Neural progenitor cell (in vitro differentiated cells): ENCODE results near the gene MCM5. TPM values are rescaled to one million over a fixed set of nuclear protein-coding genes. Genes with fewer than 3 reads are reported as not detected.

ENCODE experiments used
- DNase-seq: peaks from one replicate; pipeline ENCODE4 v3.0.0-alpha.2; 2016; ENCODE audit warnings: low spot score
- H2AFZ ChIP-seq: fragments of 200-600 bp; sonication (generic); replicated peaks from 2 replicates; pipeline ENCODE4 v1.6.1; 2016; ENCODE audit warnings: antibody characterized with exemption
- H3F3A ChIP-seq: fragments of 200-600 bp; sonication (generic); 2 replicates; pipeline ENCODE4 v1.6.1; 2016; ENCODE audit warnings: antibody characterized with exemption, low read depth
- H3K27ac ChIP-seq: fragments of 200-600 bp; sonication (generic); 2 replicates; pipeline ENCODE4 v1.5.1; 2016; ENCODE audit warnings: mild to moderate bottlenecking
- H3K27me3 ChIP-seq: fragments of 200-600 bp; sonication (generic); 2 replicates; pipeline ENCODE4 v1.6.1; 2016; ENCODE audit warnings: mild to moderate bottlenecking, moderate library complexity
- H3K36me3 ChIP-seq: fragments of 200-600 bp; sonication (generic); 2 replicates; pipeline ENCODE4 v1.5.1; 2016
- H3K4me1 ChIP-seq: fragments of 200-600 bp; sonication (generic); 2 replicates; pipeline ENCODE4 v1.6.1; 2016; ENCODE audit warnings: mixed run types
- H3K4me2 ChIP-seq: fragments of 200-600 bp; sonication (generic); 2 replicates; pipeline ENCODE4 v1.6.1; 2016
- H3K4me3 ChIP-seq: fragments of 200-600 bp; sonication (generic); 2 replicates; pipeline ENCODE4 v1.5.1; 2016
- H3K79me2 ChIP-seq: fragments of 200-600 bp; sonication (generic); 2 replicates; pipeline ENCODE4 v1.6.1; 2016; ENCODE audit warnings: low read depth
- H3K9ac ChIP-seq: fragments of 200-600 bp; sonication (generic); 2 replicates; pipeline ENCODE4 v1.6.1; 2016
- H3K9me3 ChIP-seq: fragments of 200-600 bp; sonication (generic); 2 replicates; pipeline ENCODE4 v1.5.1; 2016; ENCODE audit warnings: low read depth
- H4K20me1 ChIP-seq: fragments of 200-600 bp; sonication (generic); 2 replicates; pipeline ENCODE4 v1.6.1; 2016; ENCODE audit warnings: low read depth
- H3K27ac Mint-ChIP-seq: 3 replicates; pipeline ENCODE4 v1.8.0; 2021; ENCODE audit warnings: mixed read lengths
- H3K27me3 Mint-ChIP-seq: 2 replicates; pipeline ENCODE4 v1.8.0; 2022; ENCODE audit warnings: low read depth, mild to moderate bottlenecking, inconsistent platforms, moderate library complexity, mixed read lengths; ENCODE audit not compliant: insufficient read depth
- H3K36me3 Mint-ChIP-seq: 3 replicates; pipeline ENCODE4 v1.8.0; 2021; ENCODE audit warnings: mixed read lengths
- H3K4me1 Mint-ChIP-seq: 3 replicates; pipeline ENCODE4 v1.8.0; 2021; ENCODE audit warnings: mixed read lengths
- H3K4me3 Mint-ChIP-seq: 3 replicates; pipeline ENCODE4 v1.8.0; 2021; ENCODE audit warnings: mild to moderate bottlenecking, moderate library complexity, mixed read lengths
- H3K9me3 Mint-ChIP-seq: 3 replicates; pipeline ENCODE4 v1.8.0; 2020; ENCODE audit warnings: mixed read lengths
- CTCF ChIP-seq: fragments of 200-600 bp; sonication (generic); IDR thresholded peaks from 2 replicates; pipeline ENCODE4 v1.5.1; 2017; ENCODE audit warnings: antibody characterized with exemption, mild to moderate bottlenecking
- EZH2 ChIP-seq: fragments of 200-600 bp; sonication (generic); IDR thresholded peaks from 2 replicates; pipeline ENCODE4 v1.6.1; 2017; ENCODE audit warnings: antibody characterized with exemption, mild to moderate bottlenecking, moderate library complexity
- EZH2phosphoT487 ChIP-seq: fragments of 200-600 bp; sonication (generic); IDR thresholded peaks from 2 replicates; pipeline ENCODE4 v1.6.1; 2017; ENCODE audit warnings: antibody characterized with exemption
- total RNA-seq: library from RNA; depleted of rRNA; stranded (reverse); fragments of >200 nt; gene quantifications from 2 replicates; pipeline ENCODE4 v1.2.3, GENCODE V29; 2015; ENCODE audit warnings: low replicate concordance

The MCM5 gene
- total RNA-seq, 1 donor from 2014 or later = 131 TPM

- Mint-ChIP-seq H3K9me3 (no peaks in the 10 kb centered on the region), H3K4me3 (peak overlapping the region; percentile 99), H3K27me3 (no peaks in the 10 kb centered on the region), H3K36me3 (peaks cover 21% of the 10 kb centered on the region), H3K27ac (no peak overlapping the region), H3K4me1 (peaks cover 43% of the 10 kb centered on the region)
- peak overlapping the region; percentile 65 for H2AFZ ChIP-seq
- H3F3A ChIP-seq = peaks cover 9% of the 10 kb centered on the region
- H3K4me2 ChIP-seq = peak overlapping the region; percentile 88
- H3K79me2 ChIP-seq = peaks cover 53% of the 10 kb centered on the region
- peaks cover 24% of the 10 kb centered on the region for H3K4me1 ChIP-seq
- no peak overlapping the region for H3K27ac ChIP-seq
- H4K20me1 ChIP-seq = peaks cover 12% of the 10 kb centered on the region
- H3K9me3 ChIP-seq = no peaks in the 10 kb centered on the region
- DNase-seq = no peak
- H3K9ac ChIP-seq = peak overlapping the region; percentile 81
- H3K27me3 ChIP-seq = no peaks in the 10 kb centered on the region
- H3K4me3 ChIP-seq = peak overlapping the region; percentile 66
- TF ChIP-seq CTCF (no peak), EZH2phosphoT487 (no peak), EZH2 (no peak)
- peaks cover 9% of the 10 kb centered on the region for H3K36me3 ChIP-seq
Measured at GRCh38 chr22:35400501-35400790, 506 bp downstream of the MCM5 start.

- H3K27ac Mint-ChIP-seq = peak overlapping the region; percentile 17
- H3K4me2 ChIP-seq = peak overlapping the region; percentile 88
Measured at GRCh38 chr22:35401863-35402262, 1.9 kb downstream of the MCM5 start.

GRCh38 chr22:35403356-35403755 is 3.4 kb downstream of the MCM5 start:
- Mint-ChIP-seq H3K4me1 (peaks cover 28% of the 10 kb centered on the region), H3K36me3 (peaks cover 35% of the 10 kb centered on the region), H3K4me3 (no peak overlapping the region), H3K9me3 (no peaks in the 10 kb centered on the region), H3K27ac (no peak overlapping the region), H3K27me3 (no peaks in the 10 kb centered on the region)
- no peak overlapping the region for H2AFZ ChIP-seq
- no peaks in the 10 kb centered on the region for H3K9me3 ChIP-seq
- H3K4me3 ChIP-seq = no peak overlapping the region
- no peak overlapping the region for H3K4me2 ChIP-seq
- H3K36me3 ChIP-seq = peaks cover 9% of the 10 kb centered on the region
- DNase-seq = no peak
- peaks cover 24% of the 10 kb centered on the region for H3K4me1 ChIP-seq
- peaks cover 21% of the 10 kb centered on the region for H4K20me1 ChIP-seq
- no peaks in the 10 kb centered on the region for H3F3A ChIP-seq
- peaks cover 55% of the 10 kb centered on the region for H3K79me2 ChIP-seq
- no peaks in the 10 kb centered on the region for H3K27me3 ChIP-seq
- no peak for TF ChIP-seq EZH2phosphoT487
- no peak for TF ChIP-seq EZH2
- no peak for TF ChIP-seq CTCF
- H3K9ac ChIP-seq = no peak overlapping the region
- no peak overlapping the region for H3K27ac ChIP-seq

More at GRCh38 chr22:35401863-35402262, 1.9 kb downstream of the MCM5 start:
- no peak for DNase-seq
- Mint-ChIP-seq H3K27me3 (no peaks in the 10 kb centered on the region), H3K4me3 (peak overlapping the region; percentile 99), H3K36me3 (peaks cover 28% of the 10 kb centered on the region), H3K4me1 (peaks cover 37% of the 10 kb centered on the region), H3K9me3 (no peaks in the 10 kb centered on the region)
- peaks cover 18% of the 10 kb centered on the region for H4K20me1 ChIP-seq
- no peak for TF ChIP-seq EZH2
- TF ChIP-seq CTCF = no peak
- TF ChIP-seq EZH2phosphoT487 = no peak
- H3K4me3 ChIP-seq = peak overlapping the region; percentile 66
- no peak overlapping the region for H2AFZ ChIP-seq
- H3K36me3 ChIP-seq = peaks cover 9% of the 10 kb centered on the region
- H3K4me1 ChIP-seq = peaks cover 24% of the 10 kb centered on the region
- H3K27me3 ChIP-seq = no peaks in the 10 kb centered on the region
- H3K9ac ChIP-seq = peak overlapping the region; percentile 54
- peaks cover 55% of the 10 kb centered on the region for H3K79me2 ChIP-seq
- H3F3A ChIP-seq = peaks cover 2% of the 10 kb centered on the region
- H3K27ac ChIP-seq = no peak overlapping the region
- H3K9me3 ChIP-seq = no peaks in the 10 kb centered on the region
